Cortex of kidney (tissue), 1 donor: Measurements from ENCODE around the gene REV3L.
"Not testable (repeated sequence)": the region's sequence is repeated elsewhere in the genome, so short reads cannot be mapped to it uniquely, and the experiment has no call there.

Experiments used
- DNase-seq: peaks from one replicate; lab custom pipeline; 2025; lab: John Stamatoyannopoulos, UW

The REV3L gene

DNA sequence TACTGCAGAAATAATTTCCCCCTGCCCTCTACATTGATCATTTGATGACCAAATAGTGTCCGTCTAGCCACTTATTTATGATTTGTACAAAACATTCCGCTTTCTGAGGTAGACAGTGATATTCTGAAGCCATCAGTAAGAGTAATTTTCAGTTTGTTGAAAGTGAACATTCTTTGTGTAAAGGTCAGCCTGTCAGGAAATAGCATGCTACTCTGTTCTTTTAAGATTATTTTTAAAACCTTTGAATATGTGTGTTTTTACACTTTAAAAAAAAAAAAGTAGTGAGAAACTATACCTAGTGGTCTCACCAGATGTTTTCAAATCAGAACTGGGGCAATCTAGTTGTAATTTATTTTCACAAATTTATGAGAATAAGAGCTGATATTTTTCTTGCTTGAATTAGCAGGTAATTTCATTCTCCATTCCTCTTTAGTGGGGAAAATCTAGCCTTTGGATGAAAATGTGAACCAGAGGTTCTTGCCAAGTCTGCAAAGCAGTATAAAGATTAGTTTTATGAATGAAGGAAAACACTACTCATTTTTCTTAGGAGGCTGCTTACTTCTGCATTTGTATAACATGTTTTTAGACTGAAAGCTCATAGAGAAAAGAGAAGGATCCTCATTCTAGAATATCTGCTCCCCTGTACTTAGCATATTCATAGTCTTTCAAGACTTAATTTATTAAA is 12.1 kb upstream of the REV3L start:
- DNase-seq: no peak

DNA sequence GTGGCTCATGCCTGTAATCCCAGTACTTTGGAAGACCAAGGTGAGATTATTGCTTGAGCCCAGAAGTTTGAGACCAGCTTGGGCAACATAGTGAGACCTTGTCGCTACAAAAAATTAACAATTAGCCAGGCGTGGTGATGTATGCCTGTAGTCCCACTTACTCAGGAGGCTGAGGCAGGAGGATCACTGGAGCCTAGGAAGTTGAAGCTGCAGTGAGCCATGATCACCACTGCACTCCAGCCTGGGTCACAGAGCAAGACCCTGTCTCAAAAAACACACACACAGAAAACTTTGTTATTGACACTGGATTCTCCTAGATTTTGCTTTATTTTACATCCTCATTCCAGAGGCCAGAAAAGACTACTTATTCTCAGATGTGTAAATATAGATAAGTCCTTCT is 9.5 kb upstream of the REV3L start:
- DNase-seq: no peak

DNA sequence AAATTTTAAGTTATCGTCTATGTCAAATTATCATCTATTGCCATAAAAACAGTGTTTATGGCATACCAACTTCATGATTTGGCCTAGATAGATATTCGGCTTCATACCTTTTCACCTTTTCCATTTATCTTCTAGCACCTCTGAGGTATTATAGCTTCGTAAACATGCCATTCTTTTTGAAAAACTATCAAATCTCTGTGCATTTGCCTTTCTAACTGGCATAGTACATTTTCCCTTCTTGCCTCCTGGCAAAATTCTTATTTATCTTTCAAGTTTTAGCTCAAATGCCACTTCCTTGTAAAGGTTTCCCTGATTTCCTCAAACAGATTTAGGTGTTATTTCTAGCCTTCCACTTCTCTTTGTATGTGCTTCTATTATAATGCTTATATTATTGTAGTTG is 7.0 kb upstream of the REV3L start:
- no peak for DNase-seq

DNA sequence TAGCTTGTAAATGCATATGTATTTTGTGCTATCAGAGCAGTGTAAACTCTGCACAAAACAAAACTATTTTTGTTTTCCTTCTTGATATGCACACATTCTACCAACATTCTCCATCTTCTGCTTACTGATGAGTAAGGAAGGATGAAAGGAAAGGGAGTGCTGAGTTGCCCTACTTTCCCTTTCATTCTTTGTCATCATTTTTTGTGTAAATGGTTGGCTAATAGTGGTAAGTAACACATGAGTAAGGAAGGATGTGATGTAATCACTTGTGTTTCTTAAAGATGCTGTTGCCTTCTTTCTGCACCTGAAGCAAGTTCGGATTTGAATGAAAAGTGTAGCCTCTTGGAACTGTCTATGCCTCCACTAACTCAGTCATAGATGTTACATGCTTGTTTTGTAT is 4.6 kb upstream of the REV3L start:
- DNase-seq: no peak

DNA sequence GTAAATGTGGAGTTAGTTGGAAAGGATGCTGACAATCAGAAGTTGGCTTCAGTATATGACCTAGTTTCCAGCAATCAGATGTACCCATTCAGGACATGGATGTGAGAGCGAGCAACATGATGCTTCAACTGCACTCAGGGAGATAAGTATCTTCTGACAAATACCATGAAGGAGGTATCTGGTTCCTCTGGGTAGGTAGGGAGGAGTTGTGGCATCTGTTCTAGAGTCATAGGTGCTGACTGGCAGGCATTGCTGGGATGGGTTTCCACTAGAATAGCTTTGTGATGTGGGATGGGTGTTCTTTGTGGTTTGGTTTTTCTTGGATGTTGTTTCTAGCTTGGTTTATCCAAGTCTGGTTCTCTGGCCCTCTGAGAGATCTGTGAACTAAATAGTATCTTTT is 3.9 kb upstream of the REV3L start:
- no peak for DNase-seq

DNA sequence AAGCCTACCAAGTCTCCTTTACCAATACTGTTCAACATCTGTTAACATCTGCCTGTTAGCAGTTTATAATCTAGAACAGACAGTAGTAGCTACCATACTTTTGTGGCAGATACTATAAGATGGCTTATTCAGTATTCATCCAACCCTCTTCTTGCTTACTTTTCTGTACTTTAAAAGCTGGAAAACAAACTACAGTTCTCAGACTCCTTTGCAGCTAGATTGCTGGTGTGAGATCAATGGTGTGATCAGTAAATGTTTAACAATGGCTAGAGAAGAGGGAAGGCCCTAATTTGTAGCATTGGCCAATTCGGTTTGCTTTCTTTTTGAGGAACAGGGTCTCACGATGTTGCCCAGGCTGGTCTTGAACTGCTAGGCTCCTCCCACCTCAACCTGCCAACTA is 3.5 kb upstream of the REV3L start:
- no peak for DNase-seq

DNA sequence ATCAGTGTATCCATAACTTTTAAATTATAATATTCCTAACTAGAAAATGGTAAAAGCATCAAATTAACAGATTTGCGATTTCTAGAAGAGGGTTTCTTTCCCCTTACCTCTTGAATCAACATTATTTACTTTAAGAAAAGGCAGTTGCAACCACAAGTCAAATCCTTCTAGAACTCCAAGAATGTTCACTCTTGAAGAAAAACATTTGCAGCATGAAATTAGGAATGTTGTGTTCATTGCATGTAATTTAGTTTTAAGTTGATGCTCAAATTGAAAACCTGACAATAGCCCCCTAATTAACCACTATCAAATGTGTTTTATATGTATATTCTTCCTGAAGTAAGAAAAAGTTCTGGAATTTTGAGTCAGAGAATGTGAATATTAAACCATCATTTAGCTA is 2.3 kb upstream of the REV3L start:
- no peak for DNase-seq

DNA sequence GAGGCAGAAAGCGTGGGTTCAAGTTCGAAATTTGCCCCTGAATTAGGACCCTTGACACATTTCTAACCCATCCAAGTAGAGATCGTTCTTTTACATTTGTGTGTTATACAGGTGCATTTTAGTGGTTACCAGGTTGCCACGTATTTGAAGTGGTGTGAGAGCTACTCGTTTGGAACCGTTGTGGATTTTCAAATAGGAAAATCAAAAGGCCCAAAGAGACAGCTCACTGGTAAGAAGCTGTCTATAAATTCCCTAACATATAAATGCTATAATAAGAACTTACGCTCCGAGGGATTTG is 1.6 kb upstream of the REV3L start:
- no peak for DNase-seq

DNA sequence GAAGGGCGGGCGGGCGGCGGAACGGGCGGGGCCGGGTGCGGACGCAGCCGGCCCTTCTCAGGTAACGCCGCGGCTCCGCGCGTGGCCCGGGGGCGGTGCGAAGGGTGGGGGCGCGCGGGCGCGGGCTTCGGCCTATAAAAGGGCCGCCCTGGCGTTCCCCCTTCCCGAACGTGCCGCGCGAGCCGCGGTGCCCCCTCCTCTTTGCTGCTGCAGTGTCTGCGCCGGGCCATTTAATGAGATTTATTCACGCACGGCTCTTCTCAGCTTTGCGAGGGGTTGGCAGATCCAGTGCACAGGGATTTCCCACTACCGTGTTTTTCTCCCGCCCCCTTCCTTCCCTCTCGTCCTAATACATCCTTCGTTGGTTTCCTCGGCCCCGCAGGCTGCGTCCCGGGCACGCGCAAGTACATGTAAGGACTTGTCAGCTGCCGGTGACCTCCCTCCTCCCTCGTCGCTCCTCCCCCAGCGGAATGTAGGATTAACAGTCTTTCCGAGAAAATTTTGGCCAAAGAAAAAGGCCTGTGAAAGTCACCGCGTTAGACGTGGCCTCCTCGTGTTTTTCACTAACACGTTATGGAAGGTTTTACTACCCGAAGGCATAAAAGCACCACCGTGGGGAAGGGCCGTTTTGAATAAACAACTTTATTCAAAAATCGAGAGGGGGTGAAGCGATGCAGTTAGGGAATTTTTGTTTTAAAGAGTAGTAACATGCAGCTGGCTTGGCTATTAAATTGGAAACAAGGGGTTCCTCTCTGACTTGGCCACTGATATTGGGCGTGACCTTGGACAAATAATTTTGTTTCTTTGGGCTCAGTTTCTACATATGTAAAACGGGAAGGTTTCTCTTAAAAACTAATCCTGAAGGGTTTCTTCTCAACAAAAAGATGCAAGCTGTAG is 966 bp upstream of the REV3L start:
- no peak for DNase-seq

DNA sequence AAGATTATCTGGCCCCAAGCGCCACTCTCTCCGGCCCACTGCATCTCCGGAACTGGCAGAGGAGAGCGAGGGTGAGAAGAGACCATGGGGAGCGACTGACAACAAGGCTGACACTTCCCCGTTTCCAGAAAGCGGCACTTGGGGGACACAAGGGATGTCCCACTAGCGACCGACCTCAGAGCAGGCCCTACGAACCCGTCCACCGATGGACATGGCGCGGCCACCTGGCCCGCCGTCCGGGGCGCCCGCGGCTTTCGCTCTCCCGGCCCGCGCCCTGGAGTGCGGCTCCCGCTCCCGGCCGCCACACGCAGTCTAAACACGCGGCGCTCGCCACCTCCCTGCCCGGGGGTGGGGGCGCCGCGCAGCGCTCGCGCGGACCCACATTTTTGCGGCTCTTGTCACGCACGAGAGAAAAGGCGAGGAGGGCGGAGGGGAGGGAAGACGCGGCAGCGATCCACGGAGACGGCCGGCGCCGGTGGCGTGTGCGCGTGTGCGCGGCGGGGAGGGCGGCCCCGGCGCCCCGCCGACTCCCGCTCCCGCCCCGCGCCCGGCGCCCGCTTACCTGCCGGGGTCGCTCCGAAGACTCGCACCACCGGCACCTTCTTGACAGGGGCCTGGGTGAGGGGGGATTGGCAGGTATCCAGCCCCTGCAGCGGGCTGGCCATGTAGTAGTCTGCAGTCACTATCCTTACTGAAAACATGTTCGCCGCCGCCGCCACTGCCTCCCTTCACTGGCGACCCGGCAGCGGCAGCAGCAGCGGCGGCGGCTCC is 645 bp downstream of the REV3L start:
- no peak for DNase-seq

DNA sequence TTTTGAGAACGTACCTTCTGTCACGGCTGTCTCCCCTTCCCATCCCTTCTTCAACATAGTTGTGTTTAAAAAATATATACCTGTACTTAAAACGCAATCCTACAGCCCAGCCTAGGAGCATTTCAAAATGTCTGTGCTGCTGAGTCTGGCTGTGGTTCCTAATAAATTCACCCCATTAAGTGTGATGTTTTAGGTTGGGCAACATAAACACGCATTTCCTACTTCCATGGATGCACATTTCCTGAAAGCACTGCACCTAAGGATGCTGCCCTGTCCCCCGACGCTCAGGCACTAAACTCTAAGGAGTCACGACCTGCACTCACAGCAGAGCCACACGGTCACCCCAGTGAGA is 1.2 kb downstream of the REV3L start:
- no peak for DNase-seq

DNA sequence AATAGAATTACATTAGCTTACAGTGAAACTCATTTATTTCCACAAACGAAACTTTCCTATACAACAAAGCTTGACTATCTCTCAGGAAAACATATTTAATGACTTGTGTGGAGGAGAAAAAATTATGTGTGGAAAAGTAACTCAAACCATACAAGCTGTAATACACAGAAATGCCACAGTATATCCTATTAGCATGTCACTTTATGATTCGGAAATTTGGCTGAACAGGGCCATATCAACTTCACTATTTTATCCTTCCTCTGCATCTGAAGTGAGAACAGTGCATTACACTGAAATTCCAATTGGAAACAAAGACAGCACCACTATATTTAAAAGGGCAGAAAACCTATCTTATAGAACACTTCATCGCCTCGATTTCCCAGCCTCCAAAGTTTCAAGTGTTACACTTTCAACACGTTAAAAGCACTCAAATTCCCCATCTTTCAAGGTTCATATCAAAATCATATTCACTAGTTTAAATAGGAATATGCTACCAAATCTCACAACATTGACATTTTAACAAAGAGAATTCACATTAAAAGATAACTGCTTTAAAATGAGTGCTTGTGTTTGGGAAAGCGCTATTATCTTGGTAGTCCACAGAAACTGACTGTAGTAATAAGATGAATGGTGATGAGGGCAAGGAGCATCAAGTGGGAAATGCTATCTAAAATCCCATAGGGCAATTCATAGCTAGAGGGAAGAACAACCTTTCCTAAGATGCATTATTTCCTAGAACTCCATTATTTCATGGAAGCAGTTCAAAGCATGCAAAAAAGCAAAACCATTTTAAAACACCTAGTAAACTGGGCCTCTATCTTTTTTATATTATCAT is 1.8 kb downstream of the REV3L start:
- DNase-seq: no peak

DNA sequence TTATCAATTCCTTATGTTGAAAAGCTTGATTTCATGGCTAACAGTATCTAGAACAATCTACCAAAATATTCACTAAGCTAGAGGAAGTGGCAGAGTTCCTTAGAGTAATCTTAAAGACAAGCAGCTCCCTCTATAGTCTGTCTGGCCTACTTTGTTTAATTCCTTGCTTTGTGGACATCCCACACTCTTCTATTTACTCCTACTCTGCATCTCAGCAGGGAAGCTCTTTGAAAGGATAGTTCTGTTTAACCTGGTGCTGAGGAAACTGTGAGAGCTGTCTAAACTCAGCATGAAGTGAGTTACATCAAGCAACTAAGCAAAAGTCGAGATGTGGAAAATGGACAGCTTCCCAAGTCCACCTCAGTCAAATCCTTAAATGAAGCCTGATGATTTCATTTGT is 4.3 kb downstream of the REV3L start:
- no peak for DNase-seq

DNA sequence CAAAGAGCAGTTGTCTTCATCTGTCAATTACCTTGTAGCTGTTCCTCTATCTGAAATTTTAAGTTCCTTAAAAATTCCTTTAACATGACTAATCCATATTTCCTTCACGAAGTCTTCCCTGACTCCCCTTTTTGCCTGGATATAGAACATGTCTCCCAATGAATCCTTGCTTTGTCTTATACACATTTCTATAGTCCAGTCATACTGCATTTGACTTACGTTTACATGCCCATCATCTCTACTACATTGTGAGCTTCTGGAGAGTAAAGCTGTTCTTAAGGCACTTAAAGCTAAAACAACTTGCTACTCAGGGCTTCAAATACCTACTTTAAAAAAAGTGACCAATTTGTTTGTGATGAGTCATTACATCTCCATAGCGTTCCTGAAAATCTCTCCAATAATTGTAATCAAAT is 4.9 kb downstream of the REV3L start:
- no peak for DNase-seq

DNA sequence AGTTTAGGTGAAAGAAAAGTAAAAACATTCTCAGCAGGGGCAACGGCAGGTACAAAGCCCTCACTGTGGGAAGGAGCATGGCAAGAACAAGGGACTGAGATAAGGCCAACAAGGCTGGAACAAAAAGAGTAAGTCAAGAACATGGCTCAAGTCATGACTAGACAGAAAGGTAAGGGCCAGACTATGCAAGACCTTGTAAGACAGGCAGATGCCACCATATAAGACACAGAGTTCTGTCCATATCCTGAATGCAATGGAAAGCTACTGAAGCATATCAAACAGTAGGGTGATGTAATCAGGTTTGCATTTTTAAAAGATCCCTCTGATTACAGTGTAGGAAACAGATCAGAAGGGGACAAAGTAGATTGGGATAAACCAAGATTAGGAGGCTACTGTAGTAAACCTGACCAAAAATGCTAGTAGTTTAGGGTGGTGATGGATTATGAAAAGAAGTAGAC is 5.5 kb downstream of the REV3L start:
- no peak for DNase-seq

DNA sequence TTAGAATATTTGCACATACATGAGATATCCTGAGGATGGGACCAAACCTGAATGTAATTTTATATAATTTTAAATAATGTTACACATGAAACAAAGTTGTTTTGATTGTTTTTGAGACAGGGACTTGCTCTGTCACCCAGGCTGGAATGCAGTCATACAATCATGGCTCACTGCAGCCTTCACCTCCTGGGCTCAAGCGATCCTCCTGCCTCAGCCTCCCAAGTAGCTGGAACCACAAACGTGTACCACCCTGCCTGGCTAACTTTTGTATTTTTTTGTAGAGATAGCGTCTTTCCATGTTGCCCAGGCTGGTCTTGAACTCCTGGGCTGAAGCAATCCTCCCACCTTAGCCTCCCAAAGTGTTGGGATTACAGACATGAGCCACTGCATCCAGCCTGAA is 7.0 kb downstream of the REV3L start:
- DNase-seq: not testable (repeated sequence)

DNA sequence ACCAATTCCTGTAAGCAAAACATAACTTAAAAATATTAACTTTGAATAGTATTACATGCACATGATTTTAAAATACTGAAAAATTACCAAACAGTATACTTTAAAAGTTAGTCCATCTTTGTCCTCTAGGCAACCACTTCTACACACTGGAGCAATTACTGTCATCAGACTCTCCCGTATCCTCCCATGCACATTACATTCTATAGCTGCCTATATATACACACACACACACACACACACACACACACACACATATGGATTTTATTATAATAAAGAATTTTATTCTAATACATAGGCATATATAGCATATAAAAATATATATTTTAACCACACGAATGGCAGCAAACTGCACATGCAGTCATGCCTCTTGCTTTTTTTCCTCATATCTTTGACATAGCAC is 8.2 kb downstream of the REV3L start:
- DNase-seq: no peak

DNA sequence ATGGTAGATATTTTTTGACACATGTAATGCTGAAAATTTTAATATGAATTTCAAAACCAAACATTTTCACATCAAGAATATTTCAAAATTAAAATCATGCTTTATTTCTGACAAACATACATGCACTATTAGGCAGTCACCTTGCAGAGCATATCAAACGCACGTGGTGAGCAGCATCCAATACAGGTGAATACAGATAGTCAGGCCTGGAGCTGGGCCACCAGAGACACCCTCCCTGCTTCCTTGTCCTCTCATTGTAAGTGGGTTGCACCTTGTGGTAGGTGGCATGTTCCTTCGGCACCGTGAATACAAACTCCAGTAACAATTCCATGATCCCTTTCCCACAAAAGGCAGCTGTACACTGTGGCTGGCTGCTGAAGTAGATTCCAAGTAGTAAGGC is 8.9 kb downstream of the REV3L start:
- DNase-seq: no peak

DNA sequence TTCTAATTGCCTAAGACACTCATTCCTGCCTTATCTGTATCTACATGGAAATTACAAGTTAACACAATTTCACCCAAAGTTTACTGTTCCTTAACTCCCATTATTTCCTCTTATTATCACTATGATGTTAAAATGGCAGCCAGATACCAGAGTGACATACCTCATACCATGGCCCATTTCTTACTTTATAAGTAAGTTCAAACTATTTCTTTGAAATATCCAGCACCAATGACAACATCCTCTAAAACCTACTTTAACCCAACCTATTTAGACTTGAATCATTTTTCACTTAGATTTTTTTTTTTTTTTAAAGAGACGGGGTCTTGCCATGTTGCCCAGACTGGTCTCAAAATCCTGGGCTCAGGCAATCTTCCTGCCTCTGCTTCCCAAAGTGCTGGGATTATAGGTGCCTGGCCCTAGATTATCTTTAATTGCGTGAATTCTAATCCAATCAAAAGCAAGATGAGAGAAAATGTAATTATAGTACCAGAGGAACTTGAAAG is 10.0 kb downstream of the REV3L start:
- no peak for DNase-seq

DNA sequence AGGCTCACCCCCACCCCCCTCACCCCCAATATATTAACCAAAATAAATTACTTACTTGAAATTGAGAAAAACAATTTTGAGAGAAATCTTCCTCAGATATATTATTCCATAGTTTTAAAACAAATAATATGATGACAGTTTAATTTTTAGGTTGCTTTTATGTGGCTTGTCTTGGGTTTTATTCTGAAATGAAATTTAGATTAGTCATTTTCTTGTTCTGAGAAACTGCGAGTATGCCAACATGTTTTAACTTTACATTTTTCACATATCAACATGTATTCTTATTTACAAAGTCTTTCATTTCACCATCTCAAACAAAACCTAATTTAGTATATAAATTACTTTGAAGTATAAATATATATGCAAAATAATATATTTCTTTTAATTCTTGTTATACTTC is 11.1 kb downstream of the REV3L start:
- no peak for DNase-seq

DNA sequence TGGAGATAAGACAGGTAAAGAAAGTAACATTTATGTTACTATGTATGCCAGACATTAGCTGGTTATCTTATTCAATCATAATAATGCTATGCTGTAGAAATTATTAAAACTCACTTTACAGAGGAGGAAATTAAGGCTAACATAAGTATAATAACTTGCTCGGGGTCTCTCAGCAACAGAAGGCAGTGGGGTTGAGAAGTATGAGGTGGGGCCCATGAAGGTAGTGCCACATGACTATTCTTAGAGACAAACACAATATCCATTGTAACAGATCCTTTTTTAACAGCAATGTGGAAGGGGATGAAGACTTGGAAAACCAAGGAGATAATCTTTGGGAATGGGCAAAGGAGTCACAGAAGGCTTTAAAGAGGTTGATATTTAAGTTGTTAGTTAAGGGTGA is 11.5 kb downstream of the REV3L start:
- no peak for DNase-seq

DNA sequence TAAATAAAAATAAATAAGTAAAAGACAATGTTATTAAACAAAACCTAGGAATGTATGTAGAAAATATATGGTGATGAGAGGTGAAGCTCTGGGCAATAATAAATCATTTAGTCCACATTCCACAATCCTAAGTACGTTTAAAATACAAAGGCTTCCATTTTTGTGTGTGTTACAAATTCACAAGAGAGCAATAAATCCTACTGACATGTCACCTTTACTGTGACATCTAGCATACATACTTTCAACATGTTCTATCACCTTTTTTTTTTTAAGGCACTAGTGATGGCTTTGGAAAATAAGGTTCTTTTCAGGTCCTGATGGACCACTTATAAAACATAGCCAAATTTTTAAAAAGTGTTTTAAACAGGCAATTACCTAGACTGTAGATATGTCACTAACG is 12.0 kb downstream of the REV3L start:
- no peak for DNase-seq
